Measurements from ENCODE around the gene CCNA2. TPM values are rescaled to one million over a fixed set of nuclear protein-coding genes. Genes with fewer than 3 reads are reported as not detected.

CCNA2 gene
- total and polyA plus RNA-seq, 8 donors: 2.0 to 14.2 (median 6.4) TPM; not detected in 1

- intact Hi-C loops (cut with DNase I; ENCODE audit: low total_unique reads): no loop called here
- TF ChIP-seq EP300 (IDR thresholded peaks at IDR 0.05): no peak
- no peak overlapping the region for H3K27ac ChIP-seq
- H3K4me3 ChIP-seq: no peak overlapping the region
- H3K27me3 ChIP-seq: no peaks in the 10 kb centered on the region
- 78 to 95% (median 92%) methylated on average over 2 of the region's 2 CpGs for WGBS, 5 donors
- H3K9me3 ChIP-seq: no peaks in the 10 kb centered on the region
- no peaks in the 10 kb centered on the region for H3K4me1 ChIP-seq
- DNase-seq: no peak
- H3K36me3 ChIP-seq: peaks cover 3 to 72% (median 66%) of the 10 kb centered on the region in 4 donors
Measured at GRCh38 chr4:121861426-121861825, 37.7 kb upstream of the CCNA2 start.

GRCh38 chr4:121860121-121860520, 36.4 kb upstream of the CCNA2 start:
- no peaks in the 10 kb centered on the region for H3K9me3 ChIP-seq
- intact Hi-C loops (cut with DNase I; ENCODE audit: low total_unique reads): no loop called here
- no peak for TF ChIP-seq POLR2A (IDR thresholded peaks at IDR 0.05)
- TF ChIP-seq POLR2AphosphoS5 (IDR thresholded peaks at IDR 0.05): no peak
- no peak for TF ChIP-seq EP300 (IDR thresholded peaks at IDR 0.05)
- TF ChIP-seq, protein P1, sequence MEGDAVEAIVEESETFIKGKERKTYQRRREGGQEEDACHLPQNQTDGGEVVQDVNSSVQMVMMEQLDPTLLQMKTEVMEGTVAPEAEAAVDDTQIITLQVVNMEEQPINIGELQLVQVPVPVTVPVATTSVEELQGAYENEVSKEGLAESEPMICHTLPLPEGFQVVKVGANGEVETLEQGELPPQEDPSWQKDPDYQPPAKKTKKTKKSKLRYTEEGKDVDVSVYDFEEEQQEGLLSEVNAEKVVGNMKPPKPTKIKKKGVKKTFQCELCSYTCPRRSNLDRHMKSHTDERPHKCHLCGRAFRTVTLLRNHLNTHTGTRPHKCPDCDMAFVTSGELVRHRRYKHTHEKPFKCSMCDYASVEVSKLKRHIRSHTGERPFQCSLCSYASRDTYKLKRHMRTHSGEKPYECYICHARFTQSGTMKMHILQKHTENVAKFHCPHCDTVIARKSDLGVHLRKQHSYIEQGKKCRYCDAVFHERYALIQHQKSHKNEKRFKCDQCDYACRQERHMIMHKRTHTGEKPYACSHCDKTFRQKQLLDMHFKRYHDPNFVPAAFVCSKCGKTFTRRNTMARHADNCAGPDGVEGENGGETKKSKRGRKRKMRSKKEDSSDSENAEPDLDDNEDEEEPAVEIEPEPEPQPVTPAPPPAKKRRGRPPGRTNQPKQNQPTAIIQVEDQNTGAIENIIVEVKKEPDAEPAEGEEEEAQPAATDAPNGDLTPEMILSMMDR (IDR thresholded peaks at IDR 0.05): no peak
- peaks cover 0 to 65% (median 59%) of the 10 kb centered on the region in 4 donors for H3K36me3 ChIP-seq
- H3K27ac ChIP-seq: no peak overlapping the region
- H3K4me1 ChIP-seq: no peaks in the 10 kb centered on the region
- no peak for DNase-seq
- no peaks in the 10 kb centered on the region for H3K27me3 ChIP-seq
- H3K4me3 ChIP-seq: no peak overlapping the region

GRCh38 chr4:121851354-121851753, 27.7 kb upstream of the CCNA2 start:
- Histone ChIP-seq H3K27ac (no peak overlapping the region), H3K27me3 (no peaks in the 10 kb centered on the region), H3K4me3 (no peak overlapping the region), H3K9me3 (no peaks in the 10 kb centered on the region), H3K36me3 (peaks cover 12 to 60% (median 55%) of the 10 kb centered on the region in 4 donors), H3K4me1 (no peaks in the 10 kb centered on the region)
- 89 to 99% (median 94%) methylated on average over 1 of the region's 1 CpG for WGBS, 5 donors
- intact Hi-C loops (cut with DNase I; ENCODE audit: low total_unique reads): no loop called here
- no peak for DNase-seq
- no peak for TF ChIP-seq EP300 (IDR thresholded peaks at IDR 0.05)
- no peak for TF ChIP-seq POLR2A (IDR thresholded peaks at IDR 0.05)
- TF ChIP-seq, protein P1 (IDR thresholded peaks at IDR 0.05): no peak
- no peak for TF ChIP-seq POLR2AphosphoS5 (IDR thresholded peaks at IDR 0.05)

GRCh38 chr4:121846662-121847061, 23.0 kb upstream of the CCNA2 start:
- Histone ChIP-seq H3K9me3 (no peaks in the 10 kb centered on the region), H3K27me3 (no peaks in the 10 kb centered on the region), H3K4me3 (no peak overlapping the region), H3K4me1 (no peaks in the 10 kb centered on the region), H3K36me3 (peaks cover 26 to 77% (median 73%) of the 10 kb centered on the region in 4 donors), H3K27ac (no peak overlapping the region)
- 80 to 92% (median 88%) methylated on average over 6 of the region's 6 CpGs for WGBS, 5 donors
- intact Hi-C loops (cut with DNase I; ENCODE audit: low total_unique reads): no loop called here
- TF ChIP-seq, protein P1 (IDR thresholded peaks at IDR 0.05): no peak
- TF ChIP-seq POLR2A (IDR thresholded peaks at IDR 0.05) (no peak), EP300 (IDR thresholded peaks at IDR 0.05) (no peak), POLR2AphosphoS5 (IDR thresholded peaks at IDR 0.05) (no peak)
- no peak for DNase-seq

DNA sequence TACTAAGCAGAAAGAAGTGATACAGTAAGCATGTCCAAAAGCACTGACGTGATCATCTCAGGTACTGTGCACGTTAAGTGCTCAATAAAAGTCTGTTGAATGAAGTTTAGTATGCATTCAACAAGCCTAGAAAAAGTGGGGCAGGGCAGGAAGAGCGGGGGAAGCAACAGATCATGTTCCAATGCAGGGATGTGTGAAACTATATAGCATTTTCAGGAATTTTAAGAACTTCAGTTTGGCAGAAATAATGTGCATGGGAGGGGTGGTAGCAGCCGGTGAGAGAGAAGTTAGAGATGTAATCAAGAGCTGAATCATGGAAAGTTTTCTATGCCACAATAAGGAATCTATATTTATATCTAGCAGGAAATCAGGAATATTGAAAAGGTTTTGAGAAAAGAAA, 19.2 kb upstream of the CCNA2 start:
- intact Hi-C loops (cut with DNase I; ENCODE audit: low total_unique reads): no loop called here
- DNase-seq: no peak
- Histone ChIP-seq H3K36me3 (peaks cover 20 to 94% (median 82%) of the 10 kb centered on the region in 4 donors), H3K4me3 (no peak overlapping the region), H3K27ac (no peak overlapping the region), H3K9me3 (no peaks in the 10 kb centered on the region), H3K4me1 (no peaks in the 10 kb centered on the region), H3K27me3 (no peaks in the 10 kb centered on the region)
- TF ChIP-seq EP300 (IDR thresholded peaks at IDR 0.05) (no peak), POLR2AphosphoS5 (IDR thresholded peaks at IDR 0.05) (no peak), POLR2A (IDR thresholded peaks at IDR 0.05) (no peak)
- TF ChIP-seq, protein P1 (IDR thresholded peaks at IDR 0.05): no peak
- WGBS, 5 donors: 91 to 96% (median 95%) methylated on average over 4 of the region's 4 CpGs
